ENCODE data around the gene ZEB2. TPM values are rescaled to one million over a fixed set of nuclear protein-coding genes. Genes with fewer than 3 reads are reported as not detected.

ZEB2 gene
- total RNA-seq, 6 experiments from 2014 or later = 13.5 to 35.9 (median 21.7) TPM

GRCh38 chr2:144496977-144497598, 22.8 kb downstream of the ZEB2 start:
- Histone ChIP-seq H3K9me3 (no peaks in the 10 kb centered on the region), H3K27me3 (no peaks in the 10 kb centered on the region), H3K4me3 (no peak overlapping the region), H3K36me3 (no peaks in the 10 kb centered on the region), H3K4me1 (peaks cover 0 to 3% (median 0%) of the 10 kb centered on the region in 4 donors), H3K27ac (no peak overlapping the region)
- DNase-seq (no peak), ATAC-seq (no peak)
- intact Hi-C loops (cut with DNase I) = no loop called here
- 82% methylated on average over 3 of the region's 3 CpGs for WGBS (ENCODE audit: insufficient coverage, low coverage, low lambda C conversion rate, missing lambda C conversion rate)
- no peak for TF ChIP-seq POLR2A (IDR thresholded peaks at IDR 0.05)
- TF ChIP-seq, protein P1, sequence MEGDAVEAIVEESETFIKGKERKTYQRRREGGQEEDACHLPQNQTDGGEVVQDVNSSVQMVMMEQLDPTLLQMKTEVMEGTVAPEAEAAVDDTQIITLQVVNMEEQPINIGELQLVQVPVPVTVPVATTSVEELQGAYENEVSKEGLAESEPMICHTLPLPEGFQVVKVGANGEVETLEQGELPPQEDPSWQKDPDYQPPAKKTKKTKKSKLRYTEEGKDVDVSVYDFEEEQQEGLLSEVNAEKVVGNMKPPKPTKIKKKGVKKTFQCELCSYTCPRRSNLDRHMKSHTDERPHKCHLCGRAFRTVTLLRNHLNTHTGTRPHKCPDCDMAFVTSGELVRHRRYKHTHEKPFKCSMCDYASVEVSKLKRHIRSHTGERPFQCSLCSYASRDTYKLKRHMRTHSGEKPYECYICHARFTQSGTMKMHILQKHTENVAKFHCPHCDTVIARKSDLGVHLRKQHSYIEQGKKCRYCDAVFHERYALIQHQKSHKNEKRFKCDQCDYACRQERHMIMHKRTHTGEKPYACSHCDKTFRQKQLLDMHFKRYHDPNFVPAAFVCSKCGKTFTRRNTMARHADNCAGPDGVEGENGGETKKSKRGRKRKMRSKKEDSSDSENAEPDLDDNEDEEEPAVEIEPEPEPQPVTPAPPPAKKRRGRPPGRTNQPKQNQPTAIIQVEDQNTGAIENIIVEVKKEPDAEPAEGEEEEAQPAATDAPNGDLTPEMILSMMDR (IDR thresholded peaks at IDR 0.05) = no peak

- intact Hi-C loops (cut with DNase I) = no loop called here
- H3K27ac ChIP-seq = no peak overlapping the region
Measured at GRCh38 chr2:144496092-144496976, 23.6 kb downstream of the ZEB2 start.

GRCh38 chr2:144495227-144496091, 24.5 kb downstream of the ZEB2 start:
- DNase-seq (no peak), ATAC-seq (no peak)
- H3K9me3 ChIP-seq = no peaks in the 10 kb centered on the region
- TF ChIP-seq, protein P1 (IDR thresholded peaks at IDR 0.05) = no peak
- no peak for TF ChIP-seq POLR2A (IDR thresholded peaks at IDR 0.05)
- H3K4me1 ChIP-seq = peaks cover 0 to 3% (median 0%) of the 10 kb centered on the region in 4 donors
- no peak overlapping the region for H3K4me3 ChIP-seq
- no peaks in the 10 kb centered on the region for H3K36me3 ChIP-seq
- WGBS (ENCODE audit: insufficient coverage, low coverage, low lambda C conversion rate, missing lambda C conversion rate) = 46% methylated on average over 6 of the region's 6 CpGs
- H3K27ac ChIP-seq = no peak overlapping the region
- no peaks in the 10 kb centered on the region for H3K27me3 ChIP-seq
- intact Hi-C loops (cut with DNase I) = no loop called here

More at GRCh38 chr2:144496092-144496976, 23.6 kb downstream of the ZEB2 start:
- Histone ChIP-seq H3K27me3 (no peaks in the 10 kb centered on the region), H3K4me3 (no peak overlapping the region), H3K36me3 (no peaks in the 10 kb centered on the region), H3K4me1 (peaks cover 0 to 3% (median 0%) of the 10 kb centered on the region in 4 donors), H3K9me3 (no peaks in the 10 kb centered on the region)
- TF ChIP-seq, protein P1 (IDR thresholded peaks at IDR 0.05) = no peak
- TF ChIP-seq POLR2A (IDR thresholded peaks at IDR 0.05) = no peak
- whole genome bisulfite sequencing (ENCODE audit: insufficient coverage, low coverage, low lambda C conversion rate, missing lambda C conversion rate) = 52% methylated on average over 10 of the region's 10 CpGs
- DNase-seq (no peak), ATAC-seq (no peak)

DNA sequence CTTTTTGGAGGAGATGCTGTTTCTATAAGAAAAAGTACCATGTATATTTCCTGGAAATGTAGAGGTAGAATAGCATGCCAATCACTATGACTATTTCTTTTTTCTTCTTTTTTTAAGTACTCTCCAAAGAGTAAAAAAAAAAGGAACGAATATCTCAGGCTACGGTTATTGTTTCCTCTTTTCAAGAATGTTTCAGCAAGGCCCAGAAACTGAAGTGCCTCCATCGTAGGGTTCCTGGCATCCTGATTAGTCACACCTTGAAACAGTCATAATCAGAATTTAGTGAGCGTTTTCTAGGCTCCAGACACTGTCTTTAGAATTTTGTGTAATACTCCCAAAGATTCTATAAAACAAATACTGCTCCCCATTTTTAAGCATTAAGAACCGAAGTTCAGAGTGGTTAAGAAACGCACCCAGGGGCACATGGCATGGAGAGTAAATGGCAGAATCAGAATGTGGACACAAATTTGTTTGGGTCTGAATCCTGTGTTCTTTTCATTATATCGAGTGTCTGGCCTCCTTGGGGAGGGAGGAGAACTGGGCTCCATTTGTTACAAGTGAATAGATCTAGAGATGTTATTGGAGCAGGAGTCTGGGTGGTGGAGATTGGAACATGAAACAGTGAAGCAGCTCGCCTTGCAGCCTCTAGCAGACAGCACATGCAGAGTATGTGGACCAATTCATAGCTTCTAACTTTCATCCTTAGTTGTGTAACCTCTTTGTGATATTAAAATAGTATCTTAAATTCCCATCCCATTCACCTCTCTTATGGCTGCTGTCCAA, 26.7 kb downstream of the ZEB2 start:
- Histone ChIP-seq H3K4me3 (no peak overlapping the region), H3K36me3 (no peaks in the 10 kb centered on the region), H3K4me1 (peaks cover 0 to 3% (median 0%) of the 10 kb centered on the region in 4 donors), H3K27me3 (no peaks in the 10 kb centered on the region), H3K27ac (no peak overlapping the region), H3K9me3 (no peaks in the 10 kb centered on the region)
- intact Hi-C loops (cut with DNase I) = no loop called here
- DNase-seq (no peak), ATAC-seq (peak in 1 of 4 donors; percentile 23)
- no peak for TF ChIP-seq POLR2A (IDR thresholded peaks at IDR 0.05)
- TF ChIP-seq, protein P1 (IDR thresholded peaks at IDR 0.05) = no peak
- WGBS (ENCODE audit: insufficient coverage, low coverage, low lambda C conversion rate, missing lambda C conversion rate) = 48% methylated on average over 8 of the region's 8 CpGs
